H1 (cell line): ENCODE results near the gene DHCR24. TPM values are rescaled to one million over a fixed set of nuclear protein-coding genes. Genes with fewer than 3 reads are reported as not detected.

ENCODE experiments used
- CTCF ChIA-PET: fragments of 300-600 bp; sonication (Branson Sonifier 250); formaldehyde crosslinking; loops from one replicate; lab custom pipeline; 2021; ENCODE audit not compliant: partially characterized antibody; lab: Charles Lee
- POLR2A ChIA-PET: fragments of 300-600 bp; sonication (Branson Sonifier 250); formaldehyde crosslinking; loops from one replicate; lab custom pipeline; 2021; ENCODE audit warnings: inconsistent platforms; ENCODE audit not compliant: partially characterized antibody; lab: Charles Lee
- DNase-seq, 2 experiments: peaks; one replicate each; pipeline versions ENCODE4 v3.0.0 to v3.0.0-alpha.2; 2010 to 2022; ENCODE audit warnings: low spot score in 2 of 2, low read depth in 1 of 2, mixed read lengths in 1 of 2
- FAIRE-seq: peaks from 2 replicates; lab custom pipeline; 2011; peaks lifted over from hg19 to GRCh38; lab: Jason Lieb, UNC
- H2AFZ ChIP-seq: 2 replicates; pipeline ENCODE4 v1.8.1; 2012; ENCODE audit warnings: low read length, inconsistent platforms
- H2AK5ac ChIP-seq: 2 replicates; pipeline ENCODE4 v1.6.1; 2013; ENCODE audit warnings: low read depth, low read length
- H2BK120ac ChIP-seq: replicated peaks from 2 replicates; pipeline ENCODE3; 2013; ENCODE audit warnings: low read depth, low read length, inconsistent platforms
- H2BK12ac ChIP-seq: 2 replicates; pipeline ENCODE4 v1.6.1; 2013; ENCODE audit warnings: low read depth, low read length
- H2BK15ac ChIP-seq: 2 replicates; pipeline ENCODE4 v1.6.1; 2013; ENCODE audit warnings: low read length
- H2BK20ac ChIP-seq: 2 replicates; pipeline ENCODE4 v1.6.1; 2013; ENCODE audit warnings: low read length
- H2BK5ac ChIP-seq: 2 replicates; pipeline ENCODE4 v1.6.1; 2013; ENCODE audit warnings: low read depth, low read length
- H3K14ac ChIP-seq: 2 replicates; pipeline ENCODE4 v1.6.1; 2013; ENCODE audit warnings: inconsistent platforms; ENCODE audit not compliant: insufficient read length
- H3K18ac ChIP-seq: 2 replicates; pipeline ENCODE4 v1.6.1; 2013; ENCODE audit warnings: low read length; ENCODE audit errors: extremely low read depth
- H3K23ac ChIP-seq: 2 replicates; pipeline ENCODE4 v1.6.1; 2013; ENCODE audit warnings: inconsistent platforms; ENCODE audit not compliant: insufficient read length
- H3K23me2 ChIP-seq: 2 replicates; pipeline ENCODE4 v1.6.1; 2013; ENCODE audit warnings: low read depth, low read length
- H3K27ac ChIP-seq: 2 replicates; pipeline ENCODE4 v1.6.1; 2011; ENCODE audit warnings: low read depth, low read length, inconsistent platforms
- H3K27me3 ChIP-seq, 4 experiments: replicated peaks in 1 of 4; 1 replicate in 1 of 4; 2 replicates in 3 of 4; pipeline versions ENCODE4 v1.6.1 to v1.8.1; 2011 to 2013; ENCODE audit warnings: low read length in 3 of 4, mild to moderate bottlenecking in 3 of 4, inconsistent platforms in 2 of 4, mixed read lengths in 2 of 4, moderate library complexity in 1 of 4; ENCODE audit not compliant: control insufficient read depth in 3 of 4, insufficient read depth in 3 of 4; ENCODE audit errors: extremely low read depth in 1 of 4
- H3K36me3 ChIP-seq, 4 experiments: 2 replicates each; pipeline versions ENCODE4 v1.6.1 to v1.8.1; 2011 to 2013; ENCODE audit warnings: mild to moderate bottlenecking in 4 of 4, low read length in 3 of 4, moderate library complexity in 2 of 4, control low read depth in 1 of 4, inconsistent platforms in 1 of 4; ENCODE audit not compliant: insufficient read depth in 4 of 4, control insufficient read depth in 2 of 4
- H3K4ac ChIP-seq: replicated peaks from 2 replicates; pipeline ENCODE3; 2013; ENCODE audit warnings: low read length, low read depth, mixed read lengths, inconsistent platforms; ENCODE audit not compliant: insufficient read length
- H3K4me1 ChIP-seq, 4 experiments: replicated peaks in 1 of 4; 1 replicate in 1 of 4; 2 replicates in 3 of 4; pipeline versions ENCODE4 v1.6.1 to v1.8.1; 2011 to 2013; ENCODE audit warnings: low read length in 3 of 4, inconsistent platforms in 2 of 4, mixed read lengths in 1 of 4; ENCODE audit not compliant: insufficient read depth in 4 of 4, control insufficient read depth in 3 of 4
- H3K4me2 ChIP-seq, 2 experiments: 2 replicates each; pipeline versions ENCODE4 v1.6.1 to v1.8.1; 2011 to 2013; ENCODE audit warnings: low read depth in 2 of 2, low read length in 2 of 2, control low read depth in 1 of 2, inconsistent platforms in 1 of 2, mild to moderate bottlenecking in 1 of 2; ENCODE audit not compliant: insufficient read depth in 1 of 2
- H3K4me3 ChIP-seq, 4 experiments: fragments of 200-600, 300-600 bp in 1 of 4; sonication (generic), shearing (Covaris generic), sonication (Bioruptor Twin) in 1 of 4; 2 replicates each; pipeline versions ENCODE4 v1.5.1 to v1.8.1; 2011 to 2016; ENCODE audit warnings: low read length in 4 of 4, low read depth in 3 of 4, control low read depth in 2 of 4, inconsistent platforms in 2 of 4, mild to moderate bottlenecking in 2 of 4, mixed read lengths in 1 of 4, moderate library complexity in 1 of 4; ENCODE audit not compliant: insufficient read depth in 2 of 4; ENCODE audit errors: extremely low read depth in 1 of 4
- H3K56ac ChIP-seq: replicated peaks from 2 replicates; pipeline ENCODE3; 2013; ENCODE audit warnings: low read depth, mild to moderate bottlenecking, mixed read lengths, low read length, inconsistent platforms; ENCODE audit not compliant: insufficient read length
- H3K79me1 ChIP-seq: 2 replicates; pipeline ENCODE4 v1.6.1; 2013; ENCODE audit warnings: low read depth, low read length, control low read depth
- H3K79me2 ChIP-seq, 2 experiments: 2 replicates each; pipeline versions ENCODE4 v1.6.1 to v1.8.1; 2012 to 2013; ENCODE audit warnings: low read length in 2 of 2, mild to moderate bottlenecking in 2 of 2, inconsistent platforms in 1 of 2; ENCODE audit not compliant: insufficient read depth in 2 of 2, control insufficient read depth in 1 of 2
- H3K9ac ChIP-seq, 4 experiments: replicated peaks in 1 of 4; 1 replicate in 1 of 4; 2 replicates in 3 of 4; pipeline versions ENCODE4 v1.6.1 to v1.8.1; 2011 to 2013; ENCODE audit warnings: low read depth in 3 of 4, low read length in 3 of 4, control low read depth in 2 of 4, mild to moderate bottlenecking in 2 of 4, moderate library complexity in 2 of 4, inconsistent platforms in 1 of 4; ENCODE audit errors: extremely low read depth in 1 of 4
- H3K9me3 ChIP-seq, 2 experiments: 2 replicates each; pipeline versions ENCODE4 v1.6.1 to v1.8.1; 2012 to 2013; ENCODE audit warnings: mild to moderate bottlenecking in 2 of 2, moderate library complexity in 2 of 2, control low read depth in 1 of 2, inconsistent platforms in 1 of 2, low read depth in 1 of 2, low read length in 1 of 2, mixed read lengths in 1 of 2; ENCODE audit not compliant: insufficient read depth in 2 of 2
- H4K20me1 ChIP-seq, 2 experiments: replicated peaks in 1 of 2; 2 replicates each; pipeline versions ENCODE3 to v1.8.1; 2011 to 2013; ENCODE audit warnings: inconsistent platforms in 2 of 2, low read length in 2 of 2, mild to moderate bottlenecking in 1 of 2; ENCODE audit not compliant: insufficient read depth in 2 of 2, control insufficient read depth in 1 of 2
- H4K5ac ChIP-seq: 2 replicates; pipeline ENCODE4 v1.6.1; 2013; ENCODE audit warnings: low read length, low read depth, mixed read lengths, inconsistent platforms; ENCODE audit not compliant: insufficient read length
- H4K8ac ChIP-seq: 2 replicates; pipeline ENCODE4 v1.8.0; 2013; ENCODE audit warnings: mild to moderate bottlenecking, moderate library complexity, low read length, inconsistent platforms; ENCODE audit not compliant: insufficient read depth; ENCODE audit errors: extremely low read depth
- H4K91ac ChIP-seq: replicated peaks from 2 replicates; pipeline ENCODE3; 2013; ENCODE audit warnings: low read length, mixed read lengths, inconsistent platforms; ENCODE audit not compliant: insufficient read length
- CBX8 ChIP-seq: fragments of 300-800, 300-1000 bp; sonication (generic); IDR thresholded peaks from 2 replicates; pipeline ENCODE4 v1.7.1; 2016; ENCODE audit warnings: low read depth, low read length, borderline replicate concordance
- FOSL1 ChIP-seq: IDR thresholded peaks from 2 replicates; pipeline ENCODE4 v1.6.1; 2011; ENCODE audit warnings: mild to moderate bottlenecking, low read depth, low read length, moderate library complexity; ENCODE audit not compliant: insufficient read depth
- HDAC6 ChIP-seq: IDR thresholded peaks from one replicate; pipeline ENCODE4 v1.7.1; 2012; ENCODE audit warnings: low read depth, mild to moderate bottlenecking, inconsistent platforms, low read length, moderate library complexity
- NANOG ChIP-seq: IDR thresholded peaks from 2 replicates; pipeline ENCODE4 v1.6.1; 2011; ENCODE audit warnings: low read length, low read depth, mild to moderate bottlenecking, inconsistent platforms; ENCODE audit not compliant: insufficient read depth, poor library complexity, severe bottlenecking
- TBP ChIP-seq: IDR thresholded peaks from 2 replicates; pipeline ENCODE4 v1.6.1; 2011; ENCODE audit warnings: low read depth, low read length, improper control_type of control experiment
- YY1 ChIP-seq: IDR thresholded peaks from 2 replicates; pipeline ENCODE4 v1.6.1; 2011; ENCODE audit warnings: low read depth, mild to moderate bottlenecking, low read length
- WGBS, 2 experiments: shearing (Covaris generic) in 1 of 2; methylation state at CpG; one replicate each; pipeline versions ENCODE4 v1.1.6 to v1.1.7; 2013 to 2015; ENCODE audit warnings: low lambda C conversion rate in 2 of 2, mixed read lengths in 2 of 2, inconsistent platforms in 1 of 2, low coverage in 1 of 2, missing lambda C conversion rate in 1 of 2; ENCODE audit not compliant: insufficient replicate concordance in 2 of 2, insufficient coverage in 1 of 2, insufficient read length in 1 of 2; ENCODE audit errors: extremely low coverage in 1 of 2, missing lambda C conversion rate in 1 of 2; 5-methylcytosine and 5-hydroxymethylcytosine counted together
- polyA plus RNA-seq, 7 experiments: library from polyadenylated mRNA; depleted of rRNA in 3 of 7; stranded (reverse) in 5 of 7; unstranded in 2 of 7; fragments of >200 nt in 5 of 7; fragments of 200-250 nt in 2 of 7; gene quantifications; 1 replicate in 5 of 7; 2 replicates in 1 of 7; 4 replicates in 1 of 7; pipeline versions ENCODE4 v1.2.1 to v1.2.3, GENCODE V29; 2011 to 2013; ENCODE audit warnings: missing spikeins in 2 of 7, mixed read lengths in 2 of 7
- total RNA-seq: library from RNA; stranded (reverse); fragmentation: NEBNext Ultra II Directional; extraction: Animal tissue kit (Norgen Biotek cat#: 25700); gene quantifications from 2 replicates; pipeline ENCODE4 v1.2.1, GENCODE V29; 2021

The DHCR24 gene
- total and polyA plus RNA-seq, 2 of the 8 experiments (the other 6 are each of a cell fraction or from before 2014, with no cell fraction given), result 370 to 419 TPM

DNA sequence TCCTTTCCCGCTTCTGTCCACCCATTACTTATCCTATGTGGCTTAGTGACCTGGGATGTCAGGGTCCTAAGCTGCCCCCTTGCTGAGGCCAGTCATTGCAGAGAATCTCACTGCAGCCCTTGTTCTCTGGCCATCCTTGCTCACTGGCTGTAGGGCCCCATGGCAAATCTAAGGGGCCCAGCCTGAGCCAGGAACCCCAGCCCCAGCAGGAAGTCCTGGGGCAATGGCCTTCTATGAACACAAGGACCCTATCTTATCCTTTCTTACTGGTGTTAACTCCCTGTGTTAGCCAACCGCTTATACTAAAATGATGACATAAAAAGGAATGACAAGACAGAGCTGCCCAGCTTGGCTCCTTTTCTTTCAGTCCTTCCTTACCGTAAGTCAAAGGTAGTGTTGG, 29.9 kb downstream of the DHCR24 start:
- Histone ChIP-seq H3K79me1 (peaks cover 5% of the 10 kb centered on the region), H2BK120ac (no peak overlapping the region), H2AFZ (no peak overlapping the region), H3K9me3 (no peaks in the 10 kb centered on the region), H2AK5ac (no peak overlapping the region), H3K36me3 (peaks cover 40 to 91% (median 69%) of the 10 kb centered on the region in 4 experiments), H3K23me2 (no peaks in the 10 kb centered on the region; the same call in 1 of the 2 replicates), H3K4me1 (no peaks in the 10 kb centered on the region), H3K4ac (no peak overlapping the region), H4K5ac (no peak overlapping the region), H2BK12ac (no peak overlapping the region), H3K79me2 (peaks cover 0 to 4% of the 10 kb centered on the region in 2 experiments; a peak in 1 of 4 replicates), H3K56ac (no peak overlapping the region), H3K14ac (no peak overlapping the region), H3K9ac (no peak overlapping the region), H4K20me1 (peaks cover 9 to 30% of the 10 kb centered on the region in 2 experiments), H4K8ac (no peak overlapping the region), H3K27me3 (no peaks in the 10 kb centered on the region), H3K4me3 (no peak overlapping the region), H2BK5ac (no peak overlapping the region), H2BK15ac (no peak overlapping the region), H3K18ac (no peak overlapping the region), H3K4me2 (no peak overlapping the region), H2BK20ac (no peak overlapping the region), H4K91ac (no peak overlapping the region), H3K23ac (no peak overlapping the region), H3K27ac (no peak overlapping the region)
- ChIA-PET POLR2A (interaction anchor here (1.4 kb wide), 1 partner anchor 30 kb away, joined by 3 read pairs; the partner anchor contains the start of gene DHCR24), CTCF (interaction anchor here (0.6 to 2.1 kb wide), 4 partner anchors 9 to 720 kb away, joined by 3 to 9 read pairs (median 5); no protein-coding TSS in a partner anchor)
- DNase-seq, result no peak
- FAIRE-seq, result no peak
- 91% methylated on average over 3 of the region's 3 CpGs; no CpG with 5 or more reads in 1 of the 2 experiments for whole genome bisulfite sequencing, 2 experiments
- TF ChIP-seq CBX8 (no peak), HDAC6 (no peak), FOSL1 (no peak), NANOG (no peak), TBP (no peak), YY1 (no peak)
